Measurements from ENCODE around the gene FABP3. TPM values are rescaled to one million over a fixed set of nuclear protein-coding genes. Genes with fewer than 3 reads are reported as not detected.

The FABP3 gene
- total RNA-seq, 4 donors from 2014 or later = 2.3 to 6.6 (median 5.4) TPM; not detected in 1

DNA sequence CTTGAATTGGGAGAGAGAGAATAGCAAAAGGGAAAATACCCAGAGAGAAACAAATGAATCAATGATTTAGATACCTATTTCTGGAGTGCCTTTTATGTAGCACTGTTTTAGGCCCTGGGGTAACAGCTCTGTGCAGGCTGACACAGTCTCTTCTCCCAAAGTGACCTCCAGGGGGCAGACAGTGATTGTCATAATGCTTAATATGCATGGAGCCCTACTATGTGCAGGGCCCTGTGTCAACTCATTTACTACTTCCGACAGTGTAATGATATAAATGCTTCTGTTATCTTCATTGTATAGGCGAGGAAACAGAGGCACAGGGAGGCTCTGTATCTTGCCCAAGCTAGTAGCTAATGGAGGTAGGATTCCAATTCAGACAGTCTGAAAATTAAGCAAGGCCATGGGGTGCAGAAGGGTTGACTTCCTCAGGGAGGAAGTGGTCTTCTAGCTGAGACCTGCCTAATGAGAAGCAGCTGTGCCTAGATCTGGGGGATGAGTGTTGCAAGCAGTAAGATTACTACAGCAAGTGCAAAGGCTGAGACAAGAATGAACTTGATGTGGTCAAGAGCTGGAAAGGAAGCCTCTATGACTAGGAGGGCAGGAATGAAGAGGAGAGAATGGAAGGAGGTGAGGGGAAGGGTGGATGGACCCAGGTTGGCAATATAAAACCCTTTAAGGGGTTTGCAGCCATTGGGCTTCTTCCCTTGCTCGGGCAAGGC lies 23.9 kb upstream of the FABP3 start:
- H3K4me3 ChIP-seq (replicated peaks in 1 of 3) = no peak overlapping the region
- H3K9me3 ChIP-seq = no peaks in the 10 kb centered on the region
- no peak for DNase-seq
- TF ChIP-seq POLR2A (IDR thresholded peaks at IDR 0.05) = no peak
- TF ChIP-seq, protein P1, sequence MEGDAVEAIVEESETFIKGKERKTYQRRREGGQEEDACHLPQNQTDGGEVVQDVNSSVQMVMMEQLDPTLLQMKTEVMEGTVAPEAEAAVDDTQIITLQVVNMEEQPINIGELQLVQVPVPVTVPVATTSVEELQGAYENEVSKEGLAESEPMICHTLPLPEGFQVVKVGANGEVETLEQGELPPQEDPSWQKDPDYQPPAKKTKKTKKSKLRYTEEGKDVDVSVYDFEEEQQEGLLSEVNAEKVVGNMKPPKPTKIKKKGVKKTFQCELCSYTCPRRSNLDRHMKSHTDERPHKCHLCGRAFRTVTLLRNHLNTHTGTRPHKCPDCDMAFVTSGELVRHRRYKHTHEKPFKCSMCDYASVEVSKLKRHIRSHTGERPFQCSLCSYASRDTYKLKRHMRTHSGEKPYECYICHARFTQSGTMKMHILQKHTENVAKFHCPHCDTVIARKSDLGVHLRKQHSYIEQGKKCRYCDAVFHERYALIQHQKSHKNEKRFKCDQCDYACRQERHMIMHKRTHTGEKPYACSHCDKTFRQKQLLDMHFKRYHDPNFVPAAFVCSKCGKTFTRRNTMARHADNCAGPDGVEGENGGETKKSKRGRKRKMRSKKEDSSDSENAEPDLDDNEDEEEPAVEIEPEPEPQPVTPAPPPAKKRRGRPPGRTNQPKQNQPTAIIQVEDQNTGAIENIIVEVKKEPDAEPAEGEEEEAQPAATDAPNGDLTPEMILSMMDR (IDR thresholded peaks at IDR 0.05) = no peak
- H3K27ac ChIP-seq = no peak overlapping the region
- 91 to 98% methylated on average over 3 of the region's 3 CpGs for WGBS, 2 donors
- H3K27me3 ChIP-seq = no peaks in the 10 kb centered on the region
- H3K4me1 ChIP-seq = peaks cover 0 to 8% of the 10 kb centered on the region in 2 donors
- no peaks in the 10 kb centered on the region for H3K36me3 ChIP-seq
- intact Hi-C loops (cut with DNase I) = loop anchor here (10.0 kb wide), 2 partner anchors 148 to 398 kb away; no protein-coding TSS in a partner anchor

DNA sequence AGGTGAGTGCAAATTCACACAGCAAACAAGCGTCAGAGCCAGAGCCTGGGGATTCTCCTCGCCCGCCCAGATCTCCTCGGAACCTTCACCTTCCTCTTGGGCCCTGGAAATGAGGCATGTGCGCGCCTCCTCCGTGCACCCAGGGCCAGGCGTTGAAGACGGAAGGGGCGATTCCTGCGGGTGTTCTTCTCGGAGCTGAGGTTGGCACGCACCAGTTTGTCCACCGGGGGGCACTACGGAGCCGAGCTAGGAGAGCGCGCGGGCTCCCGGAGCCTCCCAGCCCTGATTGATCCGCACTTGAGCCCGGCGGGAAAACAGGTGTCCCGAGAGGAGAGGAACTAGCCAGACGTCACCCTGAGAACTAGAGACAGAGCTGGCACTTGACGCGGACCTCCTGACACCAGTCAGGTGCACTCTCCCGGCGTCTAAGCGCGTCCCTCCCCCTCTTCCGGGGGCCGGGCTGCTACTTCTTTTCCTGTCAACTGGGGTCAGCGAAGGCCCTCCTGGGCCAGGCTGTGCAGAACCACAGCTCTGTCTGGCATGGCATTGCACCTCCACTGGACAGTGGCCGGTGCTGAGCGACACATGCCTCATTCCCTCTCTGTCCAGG lies 21.8 kb upstream of the FABP3 start:
- intact Hi-C loops (cut with DNase I) = loop anchor here (10.0 kb wide), 2 partner anchors 150 to 400 kb away; no protein-coding TSS in a partner anchor
- peaks cover 0 to 8% of the 10 kb centered on the region in 2 donors for H3K4me1 ChIP-seq
- no peaks in the 10 kb centered on the region for H3K9me3 ChIP-seq
- peak overlapping the region; percentile 17 to 37 (median 35) for H3K27ac ChIP-seq
- H3K36me3 ChIP-seq = no peaks in the 10 kb centered on the region
- H3K27me3 ChIP-seq = no peaks in the 10 kb centered on the region
- no peak overlapping the region for H3K4me3 ChIP-seq (replicated peaks in 1 of 3)
- 2 to 3% methylated on average over 13 to 26 of the region's 36 CpGs for WGBS, 2 donors
- peak; percentile 94 for DNase-seq
- TF ChIP-seq, protein P1 (IDR thresholded peaks at IDR 0.05) = peak; percentile 67 to 89 (median 82)
- no peak for TF ChIP-seq POLR2A (IDR thresholded peaks at IDR 0.05)

DNA sequence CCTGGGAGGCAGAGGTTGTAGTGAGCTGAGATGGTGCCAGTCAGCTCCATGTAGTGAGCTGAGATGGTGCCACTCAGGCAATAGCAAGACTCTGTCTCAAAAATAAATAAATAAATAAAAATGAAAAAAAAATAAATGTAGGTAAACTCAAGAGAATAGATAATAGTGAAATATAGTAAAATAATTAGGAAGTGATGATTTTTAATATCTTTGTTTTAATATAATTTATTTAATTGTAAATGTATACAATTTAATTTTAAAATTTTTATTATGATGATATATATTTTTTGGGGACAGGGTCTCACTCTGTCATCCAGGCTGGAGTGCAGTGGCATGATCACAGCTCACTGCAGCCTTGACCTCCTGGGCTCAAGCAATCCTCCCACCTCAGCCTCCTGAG lies 20.6 kb upstream of the FABP3 start:
- H3K36me3 ChIP-seq = no peaks in the 10 kb centered on the region
- no peaks in the 10 kb centered on the region for H3K9me3 ChIP-seq
- no peaks in the 10 kb centered on the region for H3K27me3 ChIP-seq
- H3K4me3 ChIP-seq (replicated peaks in 1 of 3) = no peak overlapping the region
- peaks cover 0 to 8% of the 10 kb centered on the region in 2 donors for H3K4me1 ChIP-seq
- H3K27ac ChIP-seq = no peak overlapping the region
- DNase-seq = no peak
- TF ChIP-seq POLR2A (IDR thresholded peaks at IDR 0.05) = no peak
- TF ChIP-seq, protein P1 (IDR thresholded peaks at IDR 0.05) = no peak
- intact Hi-C loops (cut with DNase I) = loop anchor here (10.0 kb wide), 2 partner anchors 151 to 401 kb away; no protein-coding TSS in a partner anchor

DNA sequence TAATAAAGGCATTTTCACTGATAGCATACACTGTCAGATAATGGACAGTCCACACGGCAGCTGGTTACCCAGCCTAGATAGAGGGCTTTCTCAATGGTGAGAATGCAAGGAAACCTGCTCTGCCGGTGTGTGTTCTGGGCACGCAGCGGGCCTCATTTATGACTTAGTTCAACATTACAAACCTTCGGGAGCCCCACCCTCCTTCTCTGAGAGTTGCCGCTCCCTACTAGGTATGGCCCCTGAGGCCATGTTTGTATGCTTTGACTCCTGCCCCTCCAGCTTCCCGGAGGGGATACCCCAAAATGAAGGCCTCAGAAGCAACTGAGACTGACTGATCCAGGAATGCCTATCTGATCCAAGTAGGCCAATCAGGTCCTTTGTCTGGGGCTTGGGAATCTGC lies 17.2 kb upstream of the FABP3 start:
- WGBS, 2 donors = 87 to 88% methylated on average over 7 of the region's 7 CpGs
- Histone ChIP-seq H3K4me3 (replicated peaks in 1 of 3) (no peak overlapping the region), H3K27me3 (no peaks in the 10 kb centered on the region), H3K4me1 (peaks cover 0 to 8% of the 10 kb centered on the region in 2 donors), H3K27ac (no peak overlapping the region), H3K36me3 (no peaks in the 10 kb centered on the region), H3K9me3 (no peaks in the 10 kb centered on the region)
- no peak for DNase-seq
- TF ChIP-seq, protein P1 (IDR thresholded peaks at IDR 0.05) = no peak
- no peak for TF ChIP-seq POLR2A (IDR thresholded peaks at IDR 0.05)
- intact Hi-C loops (cut with DNase I) = loop anchor here (10.0 kb wide), 2 partner anchors 155 to 405 kb away; no protein-coding TSS in a partner anchor

DNA sequence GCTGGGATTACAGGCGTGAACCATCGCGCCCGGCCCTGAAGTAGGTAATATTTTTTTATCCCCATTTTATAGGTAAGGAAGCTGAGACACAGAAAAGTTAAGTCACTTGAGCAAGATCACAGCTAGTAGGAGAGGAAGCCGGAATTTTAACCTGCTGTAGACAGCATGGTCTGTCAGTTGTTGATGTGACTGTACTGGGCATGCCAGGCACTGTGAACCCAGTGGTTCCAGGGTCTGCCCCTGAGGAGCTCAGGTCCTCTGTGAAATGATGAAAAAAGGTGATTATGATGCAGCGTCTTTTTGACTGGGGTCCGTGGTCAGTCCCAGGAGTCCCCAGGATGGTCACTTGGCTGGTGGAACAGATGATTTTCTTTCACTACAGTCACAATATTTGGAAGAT lies 16.7 kb upstream of the FABP3 start:
- Histone ChIP-seq H3K27ac (no peak overlapping the region), H3K4me1 (peaks cover 0 to 5% of the 10 kb centered on the region in 2 donors), H3K9me3 (no peaks in the 10 kb centered on the region), H3K4me3 (replicated peaks in 1 of 3) (no peak overlapping the region), H3K36me3 (no peaks in the 10 kb centered on the region), H3K27me3 (no peaks in the 10 kb centered on the region)
- no peak for DNase-seq
- intact Hi-C loops (cut with DNase I) = loop anchor here (10.0 kb wide), 2 partner anchors 155 to 405 kb away; no protein-coding TSS in a partner anchor
- no peak for TF ChIP-seq POLR2A (IDR thresholded peaks at IDR 0.05)
- TF ChIP-seq, protein P1 (IDR thresholded peaks at IDR 0.05) = no peak
- 93 to 94% methylated on average over 7 of the region's 7 CpGs for WGBS, 2 donors
